K562 (cell line): Measurements from ENCODE around the gene CLCN4. TPM values are rescaled to one million over a fixed set of nuclear protein-coding genes. Genes with fewer than 3 reads are reported as not detected.

Experiments used
- ATAC-seq: fragments of 200-7000 bp; cut with Tn5 transposase; 3 replicates; pipeline ENCODE4 v1.9.1; 2020; ENCODE audit warnings: moderate library complexity
- BruUV-seq: library from RNA; stranded (reverse); fragments of 400-500 nt; replicated peaks from 2 replicates; lab custom pipeline; 2021; lab: Mats Ljungman, UMichigan
- CTCF ChIA-PET: fragments of 300-600 bp; formaldehyde crosslinking; extraction: SDS; loops from one replicate; lab custom pipeline; 2021; ENCODE audit warnings: low intra/inter-chr PET ratio; lab: Yijun Ruan, JAX
- POLR2A ChIA-PET: fragments of 300-600, 350-650 bp; sonication (Branson Sonifier 250); formaldehyde crosslinking; extraction: SDS; loops from one replicate; lab custom pipeline; 2021; ENCODE audit warnings: antibody characterized with exemption, inconsistent platforms; lab: Yijun Ruan, JAX
- DNase-seq, 4 experiments: peaks; one replicate each; pipeline versions ENCODE4 v3.0.0 to v3.0.0-alpha.2; 2011 to 2018; ENCODE audit warnings: low spot score in 3 of 4, mixed read lengths in 3 of 4; ENCODE audit errors: extremely low read depth in 1 of 4
- FAIRE-seq: peaks from 2 replicates; lab custom pipeline; 2011; peaks lifted over from hg19 to GRCh38; lab: Jason Lieb, UNC
- H2AFZ ChIP-seq: 2 replicates; pipeline ENCODE4 v1.6.0; 2011; ENCODE audit warnings: low read depth, low read length, control low read depth, inconsistent platforms
- H3K27ac ChIP-seq: fragments of 200-600 bp; 3 replicates; pipeline ENCODE4 v1.8.0; 2011; ENCODE audit warnings: low read depth, mild to moderate bottlenecking, control low read depth, inconsistent platforms, low read length, moderate library complexity, mixed read lengths; ENCODE audit errors: extremely low read depth
- H3K27me3 ChIP-seq, 2 experiments: fragments of 300-600 bp in 1 of 2; 2 replicates in 1 of 2; 3 replicates in 1 of 2; pipeline versions ENCODE4 v1.6.0 to v1.8.0; 2011; ENCODE audit warnings: inconsistent platforms in 2 of 2, low read length in 2 of 2, mild to moderate bottlenecking in 1 of 2, mixed read lengths in 1 of 2, moderate library complexity in 1 of 2; ENCODE audit not compliant: control insufficient read depth in 2 of 2, insufficient read depth in 2 of 2
- H3K36me3 ChIP-seq: fragments of 300-600 bp; 3 replicates; pipeline ENCODE4 v1.8.0; 2011; ENCODE audit warnings: mild to moderate bottlenecking, low read length, inconsistent platforms; ENCODE audit not compliant: control insufficient read depth, insufficient read depth
- H3K4me1 ChIP-seq, 2 experiments: fragments of 200-600 bp in 1 of 2; replicated peaks in 1 of 2; 2 replicates in 1 of 2; 3 replicates in 1 of 2; pipeline versions ENCODE4 v1.5.1 to v1.8.0; 2011; ENCODE audit warnings: inconsistent platforms in 2 of 2, low read length in 2 of 2, mild to moderate bottlenecking in 1 of 2, mixed read lengths in 1 of 2, moderate library complexity in 1 of 2; ENCODE audit not compliant: control insufficient read depth in 2 of 2, insufficient read depth in 2 of 2
- H3K4me2 ChIP-seq: 2 replicates; pipeline ENCODE4 v1.6.1; 2011; ENCODE audit warnings: low read length, control low read depth, inconsistent platforms, mixed read lengths; ENCODE audit not compliant: insufficient read depth
- H3K4me3 ChIP-seq: fragments of 200-600 bp; sonication (generic), shearing (Covaris generic); 2 replicates; pipeline ENCODE4 v1.5.1; 2016; ENCODE audit warnings: control low read depth, inconsistent platforms
- H3K79me2 ChIP-seq: fragments of 200-600 bp; 3 replicates; pipeline ENCODE4 v1.8.0; 2011; ENCODE audit warnings: low read length, inconsistent platforms; ENCODE audit not compliant: control insufficient read depth, insufficient read depth
- H3K9ac ChIP-seq, 2 experiments: 2 replicates each; pipeline versions ENCODE4 v1.6.0 to v1.6.1; 2011; ENCODE audit warnings: low read depth in 2 of 2, low read length in 2 of 2, control low read depth in 1 of 2, inconsistent platforms in 1 of 2, mild to moderate bottlenecking in 1 of 2, mixed read lengths in 1 of 2; ENCODE audit not compliant: insufficient read depth in 1 of 2
- H3K9me1 ChIP-seq: one replicate; pipeline ENCODE4 v1.6.0; 2011; ENCODE audit warnings: inconsistent platforms, mild to moderate bottlenecking, low read length, moderate library complexity; ENCODE audit not compliant: control insufficient read depth, insufficient read depth
- H3K9me3 ChIP-seq: replicated peaks from 2 replicates; pipeline ENCODE4 v1.5.1; 2011; ENCODE audit warnings: low read depth, low read length, inconsistent platforms; ENCODE audit not compliant: control insufficient read depth, insufficient read depth
- H4K20me1 ChIP-seq: replicated peaks from 2 replicates; pipeline ENCODE4 v1.6.1; 2011; ENCODE audit warnings: low read length, inconsistent platforms, mixed read lengths; ENCODE audit not compliant: control insufficient read depth, insufficient read depth
- CBX5 ChIP-seq: IDR thresholded peaks from 2 replicates; pipeline ENCODE4 v1.6.1; 2014; ENCODE audit warnings: low read depth, borderline replicate concordance
- COPS2 ChIP-seq: fragments of 450-650 bp; conservative IDR thresholded peaks from 2 replicates; pipeline ENCODE4 v1.6.1; 2016; ENCODE audit warnings: mild to moderate bottlenecking, moderate library complexity
- ELF2 ChIP-seq: fragments of 250-450 bp; sonication (Bioruptor Pico); IDR thresholded peaks from 2 replicates; pipeline ENCODE4 v1.5.0; 2021; ENCODE audit warnings: mild to moderate bottlenecking
- FOXM1 ChIP-seq, 2 experiments: fragments of 450-650 bp in 1 of 2; sonication (generic) in 1 of 2; formaldehyde crosslinking in 1 of 2; IDR thresholded peaks; 2 replicates each; pipeline versions ENCODE4 v1.6.1 to v1.9.0; 2017 to 2022; ENCODE audit warnings: low read depth in 2 of 2, mild to moderate bottlenecking in 2 of 2, missing genetic modification reagents in 1 of 2, moderate library complexity in 1 of 2
- GABPB2 ChIP-seq: fragments of 250-450 bp; sonication (Bioruptor Pico); conservative IDR thresholded peaks from 2 replicates; pipeline ENCODE4 v1.5.1; 2021; ENCODE audit warnings: mild to moderate bottlenecking
- GATA2 ChIP-seq: sonication (generic); formaldehyde crosslinking; IDR thresholded peaks from 2 replicates; pipeline ENCODE4 v1.4.0; 2020; ENCODE audit warnings: mild to moderate bottlenecking, missing genetic modification reagents
- RHOXF2B ChIP-seq: fragments of 250-450 bp; sonication (Bioruptor Pico); conservative IDR thresholded peaks from 2 replicates; pipeline ENCODE4 v1.5.1; 2021
- SP1 ChIP-seq: sonication (generic); formaldehyde crosslinking; IDR thresholded peaks from 2 replicates; pipeline ENCODE4 v1.8.1; 2022; ENCODE audit warnings: mild to moderate bottlenecking, missing genetic modification reagents
- STAT5B ChIP-seq: fragments of 250-450 bp; sonication (Bioruptor Pico); IDR thresholded peaks from 2 replicates; pipeline ENCODE4 v1.8.0; 2021; ENCODE audit warnings: mild to moderate bottlenecking, inconsistent platforms
- ZNF551 ChIP-seq: fragments of 250-450 bp; sonication (Bioruptor Pico); IDR thresholded peaks from 2 replicates; pipeline ENCODE4 v1.5.0; 2021; ENCODE audit warnings: mild to moderate bottlenecking, moderate library complexity
- WGBS: fragments of 100-300 bp; shearing (Covaris generic); methylation state at CpG from one replicate; pipeline ENCODE4 v1.1.6; 2016; ENCODE audit warnings: low coverage, mixed read lengths; ENCODE audit not compliant: insufficient coverage; ENCODE audit errors: missing lambda C conversion rate; 5-methylcytosine and 5-hydroxymethylcytosine counted together
- in situ Hi-C: fragments of 300-500 bp; cut with MboI; formaldehyde crosslinking; loops from 4 replicates; pipeline ENCODE4 v1.15.0; 2018; ENCODE audit warnings: inconsistent platforms, mixed read lengths
- intact Hi-C: fragments of 100-400 bp; cut with micrococcal nuclease; formaldehyde crosslinking; loops from 2 replicates; pipeline ENCODE4 v1.14.2; 2022
- polyA plus RNA-seq, 8 experiments: library from polyadenylated mRNA; depleted of rRNA in 4 of 8; stranded (reverse) in 5 of 8; unstranded in 3 of 8; fragments of >200 nt; fragmentation: Nextera tagmentation in 2 of 8; fragmentation: Illumina TruSeq in 1 of 8; extraction: Ambion mirVana in 2 of 8; extraction: Trizol in 1 of 8; gene quantifications; 2 replicates each; pipeline versions ENCODE4 v1.2.1 to v1.2.3, GENCODE V29; 2011 to 2014; ENCODE audit warnings: inconsistent platforms in 1 of 8, missing spikeins in 1 of 8
- total RNA-seq, 7 experiments: library from RNA; depleted of rRNA in 6 of 7; stranded (reverse); fragments of >200 nt in 6 of 7; fragmentation: Illumina TruSeq in 2 of 7; extraction: Trizol in 2 of 7; gene quantifications; 2 replicates each; pipeline versions ENCODE4 v1.2.1 to v1.2.3, GENCODE V29; 2011 to 2021; ENCODE audit warnings: low replicate concordance in 1 of 7
- TF ChIP-seq, protein P1 (sequence below): sonication (generic); formaldehyde crosslinking; IDR thresholded peaks from 2 replicates; pipeline ENCODE4 v1.9.0; 2022; ENCODE audit warnings: mild to moderate bottlenecking, missing genetic modification reagents
- TF ChIP-seq, protein P2 (sequence below): fragments of 250-450 bp; sonication (Bioruptor Pico); IDR thresholded peaks from 2 replicates; pipeline ENCODE4 v1.8.0; 2022; ENCODE audit warnings: moderate library complexity, mild to moderate bottlenecking, inconsistent platforms
- TF ChIP-seq, protein P3 (sequence below): fragments of 450-650 bp; formaldehyde crosslinking; IDR thresholded peaks from 2 replicates; pipeline ENCODE4 v1.4.0; 2020; ENCODE audit warnings: mild to moderate bottlenecking, mixed read lengths
- TF ChIP-seq, protein P4 (sequence below): sonication (generic); formaldehyde crosslinking; IDR thresholded peaks from 2 replicates; pipeline ENCODE4 v1.8.0; 2022; ENCODE audit warnings: mild to moderate bottlenecking, missing genetic modification reagents
- TF ChIP-seq, protein P5 (sequence below): fragments of 450-650 bp; formaldehyde crosslinking; IDR thresholded peaks from 2 replicates; pipeline ENCODE4 v1.4.0; 2020; ENCODE audit warnings: mild to moderate bottlenecking, moderate library complexity

The CLCN4 gene
- total and polyA plus RNA-seq, 9 of the 15 experiments (the other 6 are each of a cell fraction or from before 2014, with no cell fraction given): 0.03 to 0.24 (median 0.10) TPM; not detected in 1

DNA sequence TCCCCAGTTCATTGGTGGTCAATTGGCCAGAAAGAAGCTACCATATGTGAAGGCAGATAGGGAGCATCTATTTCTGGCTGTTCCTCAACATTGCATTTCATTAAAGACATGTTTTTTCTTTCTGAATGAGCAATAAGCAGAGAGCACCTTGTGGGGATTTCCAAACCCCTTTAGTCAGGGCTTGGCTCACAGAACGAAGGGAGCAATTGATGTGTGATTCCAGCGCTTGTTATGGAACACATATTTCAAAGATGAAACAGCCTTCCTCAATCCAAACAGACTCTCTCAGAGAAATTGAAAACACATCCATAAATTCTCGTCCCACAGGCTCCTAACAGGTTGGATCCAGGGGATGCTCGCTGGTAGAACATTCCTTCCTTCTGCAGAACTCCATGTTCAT, 84.1 kb downstream of the CLCN4 start (continued):
- TF ChIP-seq, protein P1, sequence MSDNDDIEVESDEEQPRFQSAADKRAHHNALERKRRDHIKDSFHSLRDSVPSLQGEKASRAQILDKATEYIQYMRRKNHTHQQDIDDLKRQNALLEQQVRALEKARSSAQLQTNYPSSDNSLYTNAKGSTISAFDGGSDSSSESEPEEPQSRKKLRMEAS (CRISPR knock-in tag): no peak
- TF ChIP-seq ZNF551: no peak
- TF ChIP-seq, all 486 proteins: peak for 0

DNA sequence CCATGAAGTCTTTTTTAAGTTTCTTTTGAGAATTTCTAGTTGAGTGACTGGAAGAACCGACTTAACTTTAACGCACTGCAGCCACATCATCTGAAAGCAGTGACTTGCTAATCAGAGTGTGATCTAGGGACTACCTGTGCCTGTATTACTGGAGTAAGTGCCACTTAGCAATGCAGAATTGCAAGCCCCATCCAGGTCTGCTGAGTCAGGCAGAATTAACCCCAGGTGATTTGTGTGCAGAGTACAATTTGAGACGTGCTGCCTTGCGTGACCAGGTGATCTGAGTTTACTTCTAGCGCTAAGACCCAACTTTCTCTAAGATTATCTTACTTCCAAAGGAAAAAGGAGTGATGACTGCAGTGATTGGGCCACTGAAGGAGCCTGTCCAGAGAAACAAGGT, 85.3 kb downstream of the CLCN4 start:
- whole genome bisulfite sequencing: 0% methylated on average over 5 of the region's 5 CpGs
- H3K9me1 ChIP-seq: no peaks in the 10 kb centered on the region
- H2AFZ ChIP-seq: no peak overlapping the region
- TF ChIP-seq, protein P2, sequence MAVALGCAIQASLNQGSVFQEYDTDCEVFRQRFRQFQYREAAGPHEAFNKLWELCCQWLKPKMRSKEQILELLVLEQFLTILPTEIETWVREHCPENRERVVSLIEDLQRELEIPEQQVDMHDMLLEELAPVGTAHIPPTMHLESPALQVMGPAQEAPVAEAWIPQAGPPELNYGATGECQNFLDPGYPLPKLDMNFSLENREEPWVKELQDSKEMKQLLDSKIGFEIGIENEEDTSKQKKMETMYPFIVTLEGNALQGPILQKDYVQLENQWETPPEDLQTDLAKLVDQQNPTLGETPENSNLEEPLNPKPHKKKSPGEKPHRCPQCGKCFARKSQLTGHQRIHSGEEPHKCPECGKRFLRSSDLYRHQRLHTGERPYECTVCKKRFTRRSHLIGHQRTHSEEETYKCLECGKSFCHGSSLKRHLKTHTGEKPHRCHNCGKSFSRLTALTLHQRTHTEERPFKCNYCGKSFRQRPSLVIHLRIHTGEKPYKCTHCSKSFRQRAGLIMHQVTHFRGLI (CRISPR knock-in tag): no peak
- no peak for TF ChIP-seq ELF2 (CRISPR knock-in tag)
- TF ChIP-seq, protein P1 (CRISPR knock-in tag): no peak
- TF ChIP-seq, protein P3, sequence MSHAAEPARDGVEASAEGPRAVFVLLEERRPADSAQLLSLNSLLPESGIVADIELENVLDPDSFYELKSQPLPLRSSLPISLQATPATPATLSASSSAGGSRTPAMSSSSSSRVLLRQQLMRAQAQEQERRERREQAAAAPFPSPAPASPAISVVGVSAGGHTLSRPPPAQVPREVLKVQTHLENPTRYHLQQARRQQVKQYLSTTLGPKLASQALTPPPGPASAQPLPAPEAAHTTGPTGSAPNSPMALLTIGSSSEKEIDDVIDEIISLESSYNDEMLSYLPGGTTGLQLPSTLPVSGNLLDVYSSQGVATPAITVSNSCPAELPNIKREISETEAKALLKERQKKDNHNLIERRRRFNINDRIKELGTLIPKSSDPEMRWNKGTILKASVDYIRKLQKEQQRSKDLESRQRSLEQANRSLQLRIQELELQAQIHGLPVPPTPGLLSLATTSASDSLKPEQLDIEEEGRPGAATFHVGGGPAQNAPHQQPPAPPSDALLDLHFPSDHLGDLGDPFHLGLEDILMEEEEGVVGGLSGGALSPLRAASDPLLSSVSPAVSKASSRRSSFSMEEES: no peak
- TF ChIP-seq, protein P4, sequence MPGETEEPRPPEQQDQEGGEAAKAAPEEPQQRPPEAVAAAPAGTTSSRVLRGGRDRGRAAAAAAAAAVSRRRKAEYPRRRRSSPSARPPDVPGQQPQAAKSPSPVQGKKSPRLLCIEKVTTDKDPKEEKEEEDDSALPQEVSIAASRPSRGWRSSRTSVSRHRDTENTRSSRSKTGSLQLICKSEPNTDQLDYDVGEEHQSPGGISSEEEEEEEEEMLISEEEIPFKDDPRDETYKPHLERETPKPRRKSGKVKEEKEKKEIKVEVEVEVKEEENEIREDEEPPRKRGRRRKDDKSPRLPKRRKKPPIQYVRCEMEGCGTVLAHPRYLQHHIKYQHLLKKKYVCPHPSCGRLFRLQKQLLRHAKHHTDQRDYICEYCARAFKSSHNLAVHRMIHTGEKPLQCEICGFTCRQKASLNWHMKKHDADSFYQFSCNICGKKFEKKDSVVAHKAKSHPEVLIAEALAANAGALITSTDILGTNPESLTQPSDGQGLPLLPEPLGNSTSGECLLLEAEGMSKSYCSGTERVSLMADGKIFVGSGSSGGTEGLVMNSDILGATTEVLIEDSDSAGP (CRISPR knock-in tag): no peak
- TF ChIP-seq, protein P5, sequence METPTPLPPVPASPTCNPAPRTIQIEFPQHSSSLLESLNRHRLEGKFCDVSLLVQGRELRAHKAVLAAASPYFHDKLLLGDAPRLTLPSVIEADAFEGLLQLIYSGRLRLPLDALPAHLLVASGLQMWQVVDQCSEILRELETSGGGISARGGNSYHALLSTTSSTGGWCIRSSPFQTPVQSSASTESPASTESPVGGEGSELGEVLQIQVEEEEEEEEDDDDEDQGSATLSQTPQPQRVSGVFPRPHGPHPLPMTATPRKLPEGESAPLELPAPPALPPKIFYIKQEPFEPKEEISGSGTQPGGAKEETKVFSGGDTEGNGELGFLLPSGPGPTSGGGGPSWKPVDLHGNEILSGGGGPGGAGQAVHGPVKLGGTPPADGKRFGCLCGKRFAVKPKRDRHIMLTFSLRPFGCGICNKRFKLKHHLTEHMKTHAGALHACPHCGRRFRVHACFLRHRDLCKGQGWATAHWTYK (CRISPR knock-in tag): no peak
- TF ChIP-seq GATA2 (CRISPR knock-in tag): no peak
- TF ChIP-seq STAT5B: no peak
- no peak for TF ChIP-seq GABPB2 (CRISPR knock-in tag)
- no peak for TF ChIP-seq CBX5
- TF ChIP-seq SP1 (CRISPR knock-in tag): no peak
- TF ChIP-seq RHOXF2B (CRISPR knock-in tag): no peak
- no peak for TF ChIP-seq COPS2
- no peak for TF ChIP-seq FOXM1 (IDR thresholded peaks at IDR 0.05; ENCODE audit: low read depth)
- TF ChIP-seq FOXM1 (CRISPR knock-in tag; IDR thresholded peaks at IDR 0.05; ENCODE audit: low read depth): no peak
- H3K4me3 ChIP-seq: no peak overlapping the region
- CTCF ChIA-PET: no interaction called here
- H3K36me3 ChIP-seq: no peaks in the 10 kb centered on the region
- H3K9me3 ChIP-seq: no peaks in the 10 kb centered on the region
- no peak overlapping the region for H3K27ac ChIP-seq
- intact Hi-C loops (no loop called here), in situ Hi-C loops (no loop called here)
- POLR2A ChIA-PET: no interaction called here
- H3K9ac ChIP-seq: no peak overlapping the region
- H4K20me1 ChIP-seq: no peaks in the 10 kb centered on the region
- DNase-seq (no peak), ATAC-seq (no peak), FAIRE-seq (no peak)
- no peaks in the 10 kb centered on the region for H3K4me1 ChIP-seq
- H3K4me2 ChIP-seq: no peak overlapping the region
- no TSS peak for BruUV-seq
- H3K79me2 ChIP-seq: no peaks in the 10 kb centered on the region
- H3K27me3 ChIP-seq: no peaks in the 10 kb centered on the region
